SK-N-SH treated with all-trans-retinoic acid at 6 μM for 48 hours (cell line): ENCODE results near the gene ANKRA2.

Experiments
- ARNTL ChIP-seq: fragments of 450-650 bp; formaldehyde crosslinking; IDR thresholded peaks from 2 replicates; pipeline ENCODE4 v1.5.0; 2020; ENCODE audit warnings: low read depth, mild to moderate bottlenecking, moderate library complexity, borderline replicate concordance
- RARB ChIP-seq: fragments of 250-450 bp; sonication (Bioruptor Pico); IDR thresholded peaks from 2 replicates; pipeline ENCODE4 v1.8.0; 2021; ENCODE audit warnings: mild to moderate bottlenecking, moderate library complexity
- TCF4 ChIP-seq: fragments of 250-450 bp; sonication (Bioruptor Pico); IDR thresholded peaks from 2 replicates; pipeline ENCODE4 v1.8.0; 2021; ENCODE audit warnings: mild to moderate bottlenecking, moderate library complexity, borderline replicate concordance
- ZFP3 ChIP-seq: fragments of 250-450 bp; sonication (Bioruptor Pico); IDR thresholded peaks from 2 replicates; pipeline ENCODE4 v1.5.0; 2020; ENCODE audit warnings: mild to moderate bottlenecking, moderate library complexity
- ZNF565 ChIP-seq: fragments of 450-650 bp; formaldehyde crosslinking; conservative IDR thresholded peaks from 2 replicates; pipeline ENCODE4 v1.5.0; 2020; ENCODE audit warnings: low read depth, mild to moderate bottlenecking, moderate library complexity
- TF ChIP-seq, protein P1 (sequence below): fragments of 250-450 bp; sonication (Bioruptor Pico); IDR thresholded peaks from 2 replicates; pipeline ENCODE4 v1.5.0; 2020; ENCODE audit warnings: mild to moderate bottlenecking, moderate library complexity
- TF ChIP-seq, protein P2 (sequence below): fragments of 250-450 bp; sonication (Bioruptor Pico); IDR thresholded peaks from 2 replicates; pipeline ENCODE4 v1.8.0; 2020; ENCODE audit warnings: mild to moderate bottlenecking, moderate library complexity, borderline replicate concordance
- TF ChIP-seq, protein P3 (sequence below): fragments of 250-450 bp; sonication (Bioruptor Pico); IDR thresholded peaks from 2 replicates; pipeline ENCODE4 v1.5.1; 2021; ENCODE audit warnings: mild to moderate bottlenecking, moderate library complexity

DNA sequence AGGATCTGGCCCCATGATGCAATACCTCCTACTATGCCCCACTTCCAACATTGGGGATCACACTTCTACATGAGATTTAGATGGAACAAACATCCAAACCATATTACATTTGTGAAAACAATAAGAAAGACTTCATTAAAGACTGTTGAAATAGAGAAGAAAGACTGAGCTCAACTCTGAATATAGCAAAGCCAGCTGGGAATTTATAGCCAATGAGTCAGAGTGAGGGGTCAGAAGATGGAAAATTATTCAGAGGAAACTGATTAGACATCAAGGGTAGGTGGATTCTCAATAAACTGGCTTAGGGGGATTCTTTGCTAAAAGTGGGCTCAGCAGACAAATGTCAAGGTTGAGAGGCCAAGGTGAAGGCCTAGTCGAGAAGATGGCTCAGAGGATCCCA lies 41.6 kb downstream of the ANKRA2 start:
- TF ChIP-seq, protein P1, sequence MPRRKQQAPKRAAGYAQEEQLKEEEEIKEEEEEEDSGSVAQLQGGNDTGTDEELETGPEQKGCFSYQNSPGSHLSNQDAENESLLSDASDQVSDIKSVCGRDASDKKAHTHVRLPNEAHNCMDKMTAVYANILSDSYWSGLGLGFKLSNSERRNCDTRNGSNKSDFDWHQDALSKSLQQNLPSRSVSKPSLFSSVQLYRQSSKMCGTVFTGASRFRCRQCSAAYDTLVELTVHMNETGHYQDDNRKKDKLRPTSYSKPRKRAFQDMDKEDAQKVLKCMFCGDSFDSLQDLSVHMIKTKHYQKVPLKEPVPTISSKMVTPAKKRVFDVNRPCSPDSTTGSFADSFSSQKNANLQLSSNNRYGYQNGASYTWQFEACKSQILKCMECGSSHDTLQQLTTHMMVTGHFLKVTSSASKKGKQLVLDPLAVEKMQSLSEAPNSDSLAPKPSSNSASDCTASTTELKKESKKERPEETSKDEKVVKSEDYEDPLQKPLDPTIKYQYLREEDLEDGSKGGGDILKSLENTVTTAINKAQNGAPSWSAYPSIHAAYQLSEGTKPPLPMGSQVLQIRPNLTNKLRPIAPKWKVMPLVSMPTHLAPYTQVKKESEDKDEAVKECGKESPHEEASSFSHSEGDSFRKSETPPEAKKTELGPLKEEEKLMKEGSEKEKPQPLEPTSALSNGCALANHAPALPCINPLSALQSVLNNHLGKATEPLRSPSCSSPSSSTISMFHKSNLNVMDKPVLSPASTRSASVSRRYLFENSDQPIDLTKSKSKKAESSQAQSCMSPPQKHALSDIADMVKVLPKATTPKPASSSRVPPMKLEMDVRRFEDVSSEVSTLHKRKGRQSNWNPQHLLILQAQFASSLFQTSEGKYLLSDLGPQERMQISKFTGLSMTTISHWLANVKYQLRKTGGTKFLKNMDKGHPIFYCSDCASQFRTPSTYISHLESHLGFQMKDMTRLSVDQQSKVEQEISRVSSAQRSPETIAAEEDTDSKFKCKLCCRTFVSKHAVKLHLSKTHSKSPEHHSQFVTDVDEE (CRISPR knock-in tag): no peak
- TF ChIP-seq ZNF565: no peak
- TF ChIP-seq, protein P2, sequence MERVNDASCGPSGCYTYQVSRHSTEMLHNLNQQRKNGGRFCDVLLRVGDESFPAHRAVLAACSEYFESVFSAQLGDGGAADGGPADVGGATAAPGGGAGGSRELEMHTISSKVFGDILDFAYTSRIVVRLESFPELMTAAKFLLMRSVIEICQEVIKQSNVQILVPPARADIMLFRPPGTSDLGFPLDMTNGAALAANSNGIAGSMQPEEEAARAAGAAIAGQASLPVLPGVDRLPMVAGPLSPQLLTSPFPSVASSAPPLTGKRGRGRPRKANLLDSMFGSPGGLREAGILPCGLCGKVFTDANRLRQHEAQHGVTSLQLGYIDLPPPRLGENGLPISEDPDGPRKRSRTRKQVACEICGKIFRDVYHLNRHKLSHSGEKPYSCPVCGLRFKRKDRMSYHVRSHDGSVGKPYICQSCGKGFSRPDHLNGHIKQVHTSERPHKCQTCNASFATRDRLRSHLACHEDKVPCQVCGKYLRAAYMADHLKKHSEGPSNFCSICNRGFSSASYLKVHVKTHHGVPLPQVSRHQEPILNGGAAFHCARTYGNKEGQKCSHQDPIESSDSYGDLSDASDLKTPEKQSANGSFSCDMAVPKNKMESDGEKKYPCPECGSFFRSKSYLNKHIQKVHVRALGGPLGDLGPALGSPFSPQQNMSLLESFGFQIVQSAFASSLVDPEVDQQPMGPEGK (CRISPR knock-in tag): no peak
- TF ChIP-seq RARB: no peak
- no peak for TF ChIP-seq ZFP3 (CRISPR knock-in tag)
- TF ChIP-seq, protein P3, sequence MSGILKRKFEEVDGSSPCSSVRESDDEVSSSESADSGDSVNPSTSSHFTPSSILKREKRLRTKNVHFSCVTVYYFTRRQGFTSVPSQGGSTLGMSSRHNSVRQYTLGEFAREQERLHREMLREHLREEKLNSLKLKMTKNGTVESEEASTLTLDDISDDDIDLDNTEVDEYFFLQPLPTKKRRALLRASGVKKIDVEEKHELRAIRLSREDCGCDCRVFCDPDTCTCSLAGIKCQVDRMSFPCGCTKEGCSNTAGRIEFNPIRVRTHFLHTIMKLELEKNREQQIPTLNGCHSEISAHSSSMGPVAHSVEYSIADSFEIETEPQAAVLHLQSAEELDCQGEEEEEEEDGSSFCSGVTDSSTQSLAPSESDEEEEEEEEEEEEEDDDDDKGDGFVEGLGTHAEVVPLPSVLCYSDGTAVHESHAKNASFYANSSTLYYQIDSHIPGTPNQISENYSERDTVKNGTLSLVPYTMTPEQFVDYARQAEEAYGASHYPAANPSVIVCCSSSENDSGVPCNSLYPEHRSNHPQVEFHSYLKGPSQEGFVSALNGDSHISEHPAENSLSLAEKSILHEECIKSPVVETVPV: no peak
- no peak for TF ChIP-seq TCF4 (CRISPR knock-in tag)
- TF ChIP-seq ARNTL: no peak
